Measurements from ENCODE around the gene TMEM120B.

TMEM120B gene

GRCh38 chr12:121769297-121769830 lies 56.8 kb downstream of the TMEM120B start:
- Histone ChIP-seq H3K4me3 (ENCODE audit: low read length, poor library complexity, severe bottlenecking) (no peak overlapping the region), H3K79me2 (ENCODE audit: insufficient read depth, low read length) (no peaks in the 10 kb centered on the region), H3K9me3 (ENCODE audit: insufficient read depth, low read depth, low read length) (no peaks in the 10 kb centered on the region), H3K36me3 (ENCODE audit: insufficient read depth, low read length) (no peaks in the 10 kb centered on the region), H3K4me2 (ENCODE audit: low read depth, low read length, poor library complexity, severe bottlenecking) (no peak overlapping the region), H4K20me1 (ENCODE audit: insufficient read depth, low read length, poor library complexity, severe bottlenecking) (no peaks in the 10 kb centered on the region), H3F3A (ENCODE audit: low read depth) (no peaks in the 10 kb centered on the region), H3K27me3 (ENCODE audit: insufficient read depth, low read length, poor library complexity, severe bottlenecking) (no peaks in the 10 kb centered on the region), H2AFZ (ENCODE audit: low read length) (no peak overlapping the region), H3K9ac (ENCODE audit: low read depth, low read length, poor library complexity, severe bottlenecking) (no peak overlapping the region), H3K4me1 (ENCODE audit: insufficient read depth, low read length, poor library complexity, severe bottlenecking) (peaks cover 13% of the 10 kb centered on the region), H3K9me2 (replicated peaks; ENCODE audit: low read depth, low read length) (no peaks in the 10 kb centered on the region)
- no peak for TF ChIP-seq CTCF (conservative IDR thresholded peaks at IDR 0.05; ENCODE audit: low read length)
- no peak for TF ChIP-seq EZH2phosphoT487 (IDR thresholded peaks at IDR 0.05; ENCODE audit: borderline replicate concordance)

GRCh38 chr12:121769831-121770301 lies 57.3 kb downstream of the TMEM120B start:
- Histone ChIP-seq H3K9me2 (replicated peaks; ENCODE audit: low read depth, low read length) (no peaks in the 10 kb centered on the region), H3K4me2 (ENCODE audit: low read depth, low read length, poor library complexity, severe bottlenecking) (no peak overlapping the region), H3K4me1 (ENCODE audit: insufficient read depth, low read length, poor library complexity, severe bottlenecking) (peaks cover 13% of the 10 kb centered on the region), H3K27me3 (ENCODE audit: insufficient read depth, low read length, poor library complexity, severe bottlenecking) (no peaks in the 10 kb centered on the region), H3K79me2 (ENCODE audit: insufficient read depth, low read length) (no peaks in the 10 kb centered on the region), H4K20me1 (ENCODE audit: insufficient read depth, low read length, poor library complexity, severe bottlenecking) (no peaks in the 10 kb centered on the region), H3K9me3 (ENCODE audit: insufficient read depth, low read depth, low read length) (no peaks in the 10 kb centered on the region), H3K36me3 (ENCODE audit: insufficient read depth, low read length) (no peaks in the 10 kb centered on the region), H3F3A (ENCODE audit: low read depth) (no peaks in the 10 kb centered on the region), H3K4me3 (ENCODE audit: low read length, poor library complexity, severe bottlenecking) (no peak overlapping the region), H2AFZ (ENCODE audit: low read length) (no peak overlapping the region), H3K9ac (ENCODE audit: low read depth, low read length, poor library complexity, severe bottlenecking) (no peak overlapping the region)
- TF ChIP-seq CTCF (conservative IDR thresholded peaks at IDR 0.05; ENCODE audit: low read length) (no peak), EZH2phosphoT487 (IDR thresholded peaks at IDR 0.05; ENCODE audit: borderline replicate concordance) (no peak)

- no peaks in the 10 kb centered on the region for H4K20me1 ChIP-seq (ENCODE audit: insufficient read depth, low read length, poor library complexity, severe bottlenecking)
- TF ChIP-seq EZH2phosphoT487 (IDR thresholded peaks at IDR 0.05; ENCODE audit: borderline replicate concordance) (no peak), CTCF (conservative IDR thresholded peaks at IDR 0.05; ENCODE audit: low read length) (no peak)
- no peak overlapping the region for H3K9ac ChIP-seq (ENCODE audit: low read depth, low read length, poor library complexity, severe bottlenecking)
- H3K9me3 ChIP-seq (ENCODE audit: insufficient read depth, low read depth, low read length): no peaks in the 10 kb centered on the region
- H3K27me3 ChIP-seq (ENCODE audit: insufficient read depth, low read length, poor library complexity, severe bottlenecking): no peaks in the 10 kb centered on the region
- no peaks in the 10 kb centered on the region for H3K79me2 ChIP-seq (ENCODE audit: insufficient read depth, low read length)
- no peaks in the 10 kb centered on the region for H3K9me2 ChIP-seq (replicated peaks; ENCODE audit: low read depth, low read length)
- H3K4me2 ChIP-seq (ENCODE audit: low read depth, low read length, poor library complexity, severe bottlenecking): no peak overlapping the region
- H3F3A ChIP-seq (ENCODE audit: low read depth): no peaks in the 10 kb centered on the region
- H2AFZ ChIP-seq (ENCODE audit: low read length): no peak overlapping the region
- no peaks in the 10 kb centered on the region for H3K36me3 ChIP-seq (ENCODE audit: insufficient read depth, low read length)
- H3K4me3 ChIP-seq (ENCODE audit: low read length, poor library complexity, severe bottlenecking): no peak overlapping the region
- H3K4me1 ChIP-seq (ENCODE audit: insufficient read depth, low read length, poor library complexity, severe bottlenecking): peaks cover 13% of the 10 kb centered on the region
These were observed 57.8 kb downstream of the TMEM120B start for GRCh38 chr12:121770388-121770787.
